Nephron progenitor cell (in vitro differentiated cells): ENCODE measurements around the gene RIBC2.
"Not testable (repeated sequence)": the region's sequence is repeated elsewhere in the genome, so short reads cannot be mapped to it uniquely, and the experiment has no call there.

ENCODE experiments used
- DNase-seq: peaks from one replicate; pipeline ENCODE4 v3.0.0; 2021
- H3K27ac Mint-ChIP-seq: 2 replicates; pipeline ENCODE4 v1.8.0; 2021; ENCODE audit warnings: mild to moderate bottlenecking, moderate library complexity, mixed read lengths
- H3K27me3 Mint-ChIP-seq: 2 replicates; pipeline ENCODE4 v1.8.0; 2021; ENCODE audit warnings: mild to moderate bottlenecking, low read depth, mixed read lengths; ENCODE audit not compliant: poor library complexity
- H3K36me3 Mint-ChIP-seq: 2 replicates; pipeline ENCODE4 v1.8.0; 2021; ENCODE audit warnings: low read depth, mixed read lengths
- H3K4me1 Mint-ChIP-seq: 2 replicates; pipeline ENCODE4 v1.8.0; 2021; ENCODE audit warnings: mixed read lengths
- H3K4me3 Mint-ChIP-seq: 2 replicates; pipeline ENCODE4 v1.8.0; 2021; ENCODE audit warnings: mild to moderate bottlenecking, moderate library complexity, mixed read lengths
- H3K9me3 Mint-ChIP-seq: 2 replicates; pipeline ENCODE4 v1.8.0; 2021; ENCODE audit warnings: mild to moderate bottlenecking, moderate library complexity, mixed read lengths
- CTCF ChIP-seq: fragments of 200-600 bp; sonication (generic); IDR thresholded peaks from 2 replicates; pipeline ENCODE4 v1.5.0; 2021; ENCODE audit warnings: antibody characterized with exemption

The RIBC2 gene

GRCh38 chr22:45413368-45414211 is at the start of gene RIBC2, which contains the start of gene SMC1B:
Gene RIBC2 (plus strand): TSS chr22:45413693. CDS start chr22:45413887, 194 bp downstream.
Gene SMC1B (minus strand): TSS chr22:45413599. CDS start chr22:45413567, 32 bp downstream.
- TF ChIP-seq CTCF = no peak
- Mint-ChIP-seq H3K4me1 (peaks cover 6% of the 10 kb centered on the region), H3K27me3 (peaks cover 16% of the 10 kb centered on the region), H3K36me3 (peaks cover 28% of the 10 kb centered on the region), H3K9me3 (peaks cover 23% of the 10 kb centered on the region), H3K27ac (peak within 1 kb of the TSS; percentile 73), H3K4me3 (peak within 1 kb of the TSS; percentile 82)
- peak; percentile 65 for DNase-seq

- H3K27ac Mint-ChIP-seq = no peak overlapping the region
- no peak overlapping the region for H3K4me3 Mint-ChIP-seq
- H3K36me3 Mint-ChIP-seq = peaks cover 5% of the 10 kb centered on the region
- no peaks in the 10 kb centered on the region for H3K4me1 Mint-ChIP-seq
- H3K27me3 Mint-ChIP-seq = peaks cover 24% of the 10 kb centered on the region
- TF ChIP-seq CTCF = no peak
- DNase-seq = no peak
- H3K9me3 Mint-ChIP-seq = peaks cover 25% of the 10 kb centered on the region
These were observed 46.8 kb upstream of the RIBC2 start for GRCh38 chr22:45366713-45367112.

GRCh38 chr22:45373592-45373991 is 39.9 kb upstream of the RIBC2 start:
- H3K4me1 Mint-ChIP-seq, H3K27ac Mint-ChIP-seq, H3K36me3 Mint-ChIP-seq, H3K4me3 Mint-ChIP-seq, DNase-seq: not testable (repeated sequence)
- H3K27me3 Mint-ChIP-seq = peaks cover 23% of the 10 kb centered on the region
- H3K9me3 Mint-ChIP-seq = peaks cover 37% of the 10 kb centered on the region

- no peak for DNase-seq
- TF ChIP-seq CTCF = no peak
- no peaks in the 10 kb centered on the region for H3K4me1 Mint-ChIP-seq
- no peaks in the 10 kb centered on the region for H3K36me3 Mint-ChIP-seq
- H3K27ac Mint-ChIP-seq = no peak overlapping the region
- peaks cover 24% of the 10 kb centered on the region for H3K27me3 Mint-ChIP-seq
- H3K4me3 Mint-ChIP-seq = no peak overlapping the region
- peaks cover 37% of the 10 kb centered on the region for H3K9me3 Mint-ChIP-seq
These were observed 37.5 kb upstream of the RIBC2 start for GRCh38 chr22:45376009-45376408.

GRCh38 chr22:45376703-45377102 is 36.8 kb upstream of the RIBC2 start:
- Mint-ChIP-seq H3K36me3 (no peaks in the 10 kb centered on the region), H3K4me3 (no peak overlapping the region), H3K27me3 (peaks cover 23% of the 10 kb centered on the region), H3K4me1 (no peaks in the 10 kb centered on the region), H3K27ac (no peak overlapping the region), H3K9me3 (peaks cover 37% of the 10 kb centered on the region)
- DNase-seq = no peak
- no peak for TF ChIP-seq CTCF

GRCh38 chr22:45381348-45381747 is 32.1 kb upstream of the RIBC2 start:
- no peaks in the 10 kb centered on the region for H3K9me3 Mint-ChIP-seq
- no peaks in the 10 kb centered on the region for H3K36me3 Mint-ChIP-seq
- peaks cover 12% of the 10 kb centered on the region for H3K27me3 Mint-ChIP-seq
- no peak for DNase-seq
- TF ChIP-seq CTCF = no peak
- H3K4me3 Mint-ChIP-seq = no peak overlapping the region
- no peaks in the 10 kb centered on the region for H3K4me1 Mint-ChIP-seq
- H3K27ac Mint-ChIP-seq = no peak overlapping the region
